Adrenal gland (tissue), 12 donors: ENCODE data around the gene MCF2L. TPM values are rescaled to one million over a fixed set of nuclear protein-coding genes. Genes with fewer than 3 reads are reported as not detected.

ENCODE experiments used
- DNase-seq, 7 donors: peaks; one replicate each; pipeline ENCODE4 v3.0.0-alpha.2; 2019 to 2020
- H3K27ac ChIP-seq, 5 donors: fragments of 200-600 bp; sonication (generic) in 4 of 5; 1 replicate in 3 of 5; 2 replicates in 2 of 5; pipeline versions ENCODE4 v1.5.1 to v1.8.0; 2016 to 2020; ENCODE audit warnings: mild to moderate bottlenecking in 1 of 5
- H3K27me3 ChIP-seq: fragments of 200-600 bp; 2 replicates; pipeline ENCODE4 v1.8.0; 2021
- H3K36me3 ChIP-seq, 2 donors: fragments of 200-600 bp; replicated peaks in 1 of 2; 1 replicate in 1 of 2; 2 replicates in 1 of 2; pipeline versions ENCODE4 v1.5.1 to v1.8.0; 2018 to 2022
- H3K4me1 ChIP-seq, 2 donors: fragments of 200-600 bp; replicated peaks in 1 of 2; 1 replicate in 1 of 2; 2 replicates in 1 of 2; pipeline versions ENCODE4 v1.5.1 to v1.8.0; 2018 to 2021
- H3K4me3 ChIP-seq, 4 donors: fragments of 200-600 bp; sonication (generic) in 3 of 4; one replicate each; pipeline ENCODE4 v1.5.1; 2016 to 2018
- H3K9me3 ChIP-seq, 3 donors: fragments of 200-600 bp; sonication (generic) in 1 of 3; replicated peaks in 1 of 3; 1 replicate in 2 of 3; 2 replicates in 1 of 3; pipeline versions ENCODE4 v1.5.1 to v1.8.0; 2016 to 2021
- POLR2A ChIP-seq, 2 donors: fragments of 450-650 bp; IDR thresholded peaks; one replicate each; pipeline ENCODE4 v1.6.1; 2017; ENCODE audit warnings: antibody characterized with exemption in 2 of 2, mild to moderate bottlenecking in 2 of 2, moderate library complexity in 1 of 2
- WGBS, 4 donors: extraction: QIAGEN DNeasy Blood & Tissue Kit in 2 of 4; methylation state at CpG; one replicate each; pipeline versions ENCODE4 v1.1.5 to v1.1.7; 2013 to 2017; 5-methylcytosine and 5-hydroxymethylcytosine counted together
- intact Hi-C, 2 donors: fragments of 100-400 bp; cut with DNase I; formaldehyde crosslinking; loops; one replicate each; pipeline versions ENCODE4 v1.14.1 to v1.15.0; 2022 to 2023
- polyA plus RNA-seq, 3 donors: library from polyadenylated mRNA; stranded (reverse); fragments of 200-250 nt in 2 of 3; fragments of 350-450 nt in 1 of 3; fragmentation: Illumina TruSeq in 1 of 3; extraction: RNeasy Lipid Tissue Mini Kit (QIAGEN cat#74804) in 1 of 3; gene quantifications; one replicate each; pipeline ENCODE4 v1.2.3, GENCODE V29; 2013 to 2014
- total RNA-seq, 9 donors: library from RNA; depleted of rRNA in 4 of 9; stranded (reverse); fragments of >200 nt in 4 of 9; fragments of 120-200 nt in 1 of 9; fragmentation: NEBNext Ultra II Directional in 1 of 9; extraction: Animal tissue kit (Norgen Biotek cat#: 25700) in 1 of 9; gene quantifications; one replicate each; pipeline versions ENCODE4 v1.1.0 to v1.2.4, GENCODE V29; 2013 to 2023
- TF ChIP-seq, protein P1 (sequence below), 6 experiments: fragments of 450-650 bp in 4 of 6; fragments of 200-600 bp in 2 of 6; sonication (generic) in 1 of 6; IDR thresholded peaks; 1 replicate in 5 of 6; 2 replicates in 1 of 6; pipeline versions ENCODE4 v1.5.1 to v1.8.0; 2016 to 2021; ENCODE audit warnings: antibody characterized with exemption in 6 of 6, mild to moderate bottlenecking in 2 of 6, moderate library complexity in 1 of 6
- donor health status: healthy with polysubstance abuse.
- donor health status: Bipolar disorder and iron deficiency.
- donor health status: DM: yes; HTN: yes; CAD: no.
- donor health status: DM: no; HTN: no; CAD: no.
- donor health status: DM: no; HTN: no; CAD: no.
- donor health status: DM: yes; HTN: yes; CAD: no.

The MCF2L gene
- total and polyA plus RNA-seq, 12 donors: 7.6 to 49.0 (median 15.3) TPM

DNA sequence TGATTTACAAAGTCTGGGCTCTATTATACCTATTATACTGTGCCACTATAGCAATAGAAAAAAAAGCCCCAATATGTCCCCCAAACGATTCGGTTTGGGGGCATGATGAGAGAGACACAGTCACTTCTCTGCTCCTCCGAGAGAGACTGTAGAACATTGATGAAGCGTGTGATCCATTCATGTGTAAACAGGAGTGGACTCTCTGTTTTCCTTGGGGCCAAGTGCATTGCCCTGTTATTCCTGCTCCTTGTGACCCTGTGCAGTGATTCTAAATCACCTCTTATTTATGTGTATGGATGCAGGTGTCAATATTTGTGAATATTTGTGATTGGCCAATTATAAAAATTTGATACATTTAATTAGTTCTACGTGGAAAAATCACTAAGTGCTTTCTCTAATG is 170.6 kb downstream of the MCF2L start:
- no peak for DNase-seq
- intact Hi-C loops: no loop called here

DNA sequence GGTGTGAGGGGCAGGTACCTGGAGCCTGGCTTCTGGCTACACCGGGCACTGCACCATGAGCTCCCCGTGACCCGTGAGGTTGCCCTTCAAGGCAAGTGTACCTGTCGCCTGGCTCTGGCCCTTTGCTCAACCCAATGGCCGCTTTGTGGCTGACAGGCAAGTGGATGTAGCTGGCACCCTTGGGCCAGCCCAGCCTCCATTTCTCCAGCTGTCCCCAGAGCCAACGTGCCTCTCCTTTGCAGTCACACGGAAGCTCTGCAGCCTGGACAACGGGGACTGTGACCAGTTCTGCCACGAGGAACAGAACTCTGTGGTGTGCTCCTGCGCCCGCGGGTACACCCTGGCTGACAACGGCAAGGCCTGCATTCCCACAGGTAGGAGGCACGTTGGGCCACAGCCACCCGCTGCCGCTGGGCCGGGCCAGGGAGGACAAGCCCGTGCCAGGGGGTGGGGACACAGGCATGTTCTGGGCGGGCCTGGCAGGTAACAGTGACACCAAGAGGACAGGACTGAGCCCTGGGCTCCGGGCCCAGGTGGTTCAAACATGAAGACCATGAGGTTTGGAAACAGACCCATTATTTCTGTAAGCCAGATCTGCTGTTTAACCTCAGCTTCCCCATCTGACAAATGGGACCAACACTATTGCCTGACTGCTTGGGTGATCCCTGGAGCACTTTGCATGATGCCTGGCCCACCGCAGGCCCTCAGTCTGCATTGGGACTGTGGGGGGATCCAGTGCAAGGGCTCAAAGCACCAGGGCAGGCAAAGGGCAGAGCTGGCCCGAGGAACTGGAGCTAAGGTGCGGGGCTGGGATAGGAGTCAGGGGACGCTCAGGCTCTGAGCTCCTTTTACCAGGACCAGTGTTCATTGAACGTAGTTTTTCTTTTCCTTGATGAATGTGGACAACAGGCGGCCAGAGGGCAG is 171.9 kb downstream of the MCF2L start:
- peak in 1 of 7 donors; percentile 47 for DNase-seq
- intact Hi-C loops: no loop called here
- WGBS, 4 donors: 91 to 95% (median 94%) methylated on average over 11 to 26 of the region's 26 CpGs

More for the DNA sequence above, 170.6 kb downstream of the MCF2L start:
- no peak overlapping the region for H3K4me3 ChIP-seq
- H3K36me3 ChIP-seq: no peaks in the 10 kb centered on the region
- no peak for TF ChIP-seq POLR2A (IDR thresholded peaks at IDR 0.05)
- TF ChIP-seq, protein P1, sequence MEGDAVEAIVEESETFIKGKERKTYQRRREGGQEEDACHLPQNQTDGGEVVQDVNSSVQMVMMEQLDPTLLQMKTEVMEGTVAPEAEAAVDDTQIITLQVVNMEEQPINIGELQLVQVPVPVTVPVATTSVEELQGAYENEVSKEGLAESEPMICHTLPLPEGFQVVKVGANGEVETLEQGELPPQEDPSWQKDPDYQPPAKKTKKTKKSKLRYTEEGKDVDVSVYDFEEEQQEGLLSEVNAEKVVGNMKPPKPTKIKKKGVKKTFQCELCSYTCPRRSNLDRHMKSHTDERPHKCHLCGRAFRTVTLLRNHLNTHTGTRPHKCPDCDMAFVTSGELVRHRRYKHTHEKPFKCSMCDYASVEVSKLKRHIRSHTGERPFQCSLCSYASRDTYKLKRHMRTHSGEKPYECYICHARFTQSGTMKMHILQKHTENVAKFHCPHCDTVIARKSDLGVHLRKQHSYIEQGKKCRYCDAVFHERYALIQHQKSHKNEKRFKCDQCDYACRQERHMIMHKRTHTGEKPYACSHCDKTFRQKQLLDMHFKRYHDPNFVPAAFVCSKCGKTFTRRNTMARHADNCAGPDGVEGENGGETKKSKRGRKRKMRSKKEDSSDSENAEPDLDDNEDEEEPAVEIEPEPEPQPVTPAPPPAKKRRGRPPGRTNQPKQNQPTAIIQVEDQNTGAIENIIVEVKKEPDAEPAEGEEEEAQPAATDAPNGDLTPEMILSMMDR (IDR thresholded peaks at IDR 0.05): no peak
- H3K27ac ChIP-seq: no peak overlapping the region
- no peaks in the 10 kb centered on the region for H3K4me1 ChIP-seq
- WGBS, 4 donors: 82 to 89% (median 86%) methylated on average over 5 of the region's 5 CpGs
- no peaks in the 10 kb centered on the region for H3K9me3 ChIP-seq
- H3K27me3 ChIP-seq: no peaks in the 10 kb centered on the region

DNA sequence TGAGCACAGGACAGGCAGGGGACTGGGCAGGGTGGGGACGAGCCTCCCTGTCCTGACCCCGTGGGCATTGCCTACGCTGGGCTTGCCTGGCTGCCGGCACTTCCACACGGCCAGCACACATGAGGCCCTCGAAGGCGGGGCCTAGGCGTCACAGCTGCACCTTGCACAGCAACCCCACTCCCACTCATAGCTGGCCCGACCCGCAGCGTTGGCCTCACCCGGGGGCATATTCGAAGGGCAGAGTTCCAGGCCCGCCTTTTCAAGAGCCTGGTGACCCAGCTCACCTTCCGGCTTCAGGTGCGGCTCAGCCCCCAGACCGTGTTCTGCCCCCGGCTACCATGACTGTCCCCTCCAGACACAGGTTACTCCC is 172.6 kb downstream of the MCF2L start:
- Histone ChIP-seq H3K27ac (no peak overlapping the region), H3K4me1 (no peaks in the 10 kb centered on the region), H3K4me3 (no peak overlapping the region), H3K9me3 (no peaks in the 10 kb centered on the region), H3K36me3 (no peaks in the 10 kb centered on the region), H3K27me3 (no peaks in the 10 kb centered on the region)
- WGBS, 4 donors: 88 to 98% (median 92%) methylated on average over 6 to 18 of the region's 18 CpGs
- DNase-seq: no peak
- TF ChIP-seq POLR2A (IDR thresholded peaks at IDR 0.05): no peak
- TF ChIP-seq, protein P1 (IDR thresholded peaks at IDR 0.05): no peak
- intact Hi-C loops: no loop called here

More for the DNA sequence above, 171.9 kb downstream of the MCF2L start:
- H3K36me3 ChIP-seq: no peaks in the 10 kb centered on the region
- TF ChIP-seq, protein P1 (IDR thresholded peaks at IDR 0.05): no peak
- no peak for TF ChIP-seq POLR2A (IDR thresholded peaks at IDR 0.05)
- H3K27ac ChIP-seq: no peak overlapping the region
- H3K9me3 ChIP-seq: no peaks in the 10 kb centered on the region
- no peaks in the 10 kb centered on the region for H3K27me3 ChIP-seq
- H3K4me3 ChIP-seq: no peak overlapping the region
- no peaks in the 10 kb centered on the region for H3K4me1 ChIP-seq

DNA sequence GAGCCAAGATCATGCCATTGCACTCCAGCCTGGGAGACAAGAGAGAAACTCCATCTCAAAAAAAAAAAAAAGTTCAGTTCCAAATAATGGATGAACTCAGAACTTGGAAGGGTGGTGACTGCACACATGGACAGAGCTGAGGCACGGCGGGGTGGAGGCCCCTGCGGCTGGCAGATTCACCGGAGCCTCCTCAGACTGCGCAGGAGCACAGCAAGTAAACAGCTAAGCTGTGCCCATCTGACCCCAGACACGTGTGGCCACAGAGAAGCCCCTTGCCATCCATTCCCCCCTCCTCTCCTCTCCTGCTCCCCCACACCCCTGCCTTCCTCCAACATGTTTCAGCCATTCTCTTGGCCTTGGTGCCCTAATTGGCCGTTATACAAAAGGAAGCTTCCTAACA is 173.9 kb downstream of the MCF2L start:
- Histone ChIP-seq H3K27ac (no peak overlapping the region), H3K4me1 (no peaks in the 10 kb centered on the region), H3K27me3 (no peaks in the 10 kb centered on the region), H3K36me3 (no peaks in the 10 kb centered on the region), H3K9me3 (no peaks in the 10 kb centered on the region), H3K4me3 (no peak overlapping the region)
- intact Hi-C loops: no loop called here
- no peak for DNase-seq
- WGBS, 4 donors: 86 to 89% (median 87%) methylated on average over 7 of the region's 7 CpGs
- TF ChIP-seq, protein P1 (IDR thresholded peaks at IDR 0.05): no peak
- TF ChIP-seq POLR2A (IDR thresholded peaks at IDR 0.05): no peak
